HepG2 (cell line): Measurements from ENCODE around the gene LMBRD2. TPM values are rescaled to one million over a fixed set of nuclear protein-coding genes. Genes with fewer than 3 reads are reported as not detected.

Experiments
- ATAC-seq: fragments of 200-7000 bp; cut with Tn5 transposase; 3 replicates; pipeline ENCODE4 v1.9.1; 2020; ENCODE audit warnings: mild to moderate bottlenecking, moderate library complexity
- BruUV-seq: library from RNA; stranded (reverse); fragments of 400-500 nt; replicated peaks from 2 replicates; lab custom pipeline; 2021; lab: Mats Ljungman, UMichigan
- CTCF ChIA-PET: fragments of 300-600 bp; formaldehyde crosslinking; extraction: SDS; loops from one replicate; lab custom pipeline; 2021; ENCODE audit warnings: low total read pairs, inconsistent platforms, low intra/inter-chr PET ratio; lab: Yijun Ruan, JAX
- POLR2A ChIA-PET: fragments of 350-600 bp; sonication (Branson Sonifier 250); formaldehyde crosslinking; loops from one replicate; lab custom pipeline; 2020; ENCODE audit warnings: antibody characterized with exemption, inconsistent platforms; lab: Yijun Ruan, JAX
- DNase-seq: peaks from one replicate; pipeline ENCODE4 v3.0.0-alpha.2; 2015; ENCODE audit warnings: low spot score
- FAIRE-seq: peaks from 3 replicates; lab custom pipeline; 2011; peaks lifted over from hg19 to GRCh38; lab: Jason Lieb, UNC
- H2AFZ ChIP-seq: one replicate; pipeline ENCODE4 v1.6.1; 2011; ENCODE audit warnings: low read length, inconsistent platforms
- H3K27ac ChIP-seq: fragments of 300-600 bp; 3 replicates; pipeline ENCODE4 v1.8.0; 2011; ENCODE audit warnings: mixed run types, mild to moderate bottlenecking, mixed read lengths, low read length, inconsistent platforms; ENCODE audit not compliant: insufficient read depth; ENCODE audit errors: extremely low read length
- H3K27me3 ChIP-seq, 2 experiments: fragments of 200-600 bp in 1 of 2; 2 replicates in 1 of 2; 3 replicates in 1 of 2; pipeline versions ENCODE4 v1.6.0 to v1.8.0; 2011; ENCODE audit warnings: low read length in 2 of 2, mild to moderate bottlenecking in 2 of 2, moderate library complexity in 2 of 2, inconsistent platforms in 1 of 2; ENCODE audit not compliant: insufficient read depth in 2 of 2, control insufficient read depth in 1 of 2
- H3K36me3 ChIP-seq, 2 experiments: fragments of 200-600 bp in 1 of 2; replicated peaks in 1 of 2; 2 replicates in 1 of 2; 3 replicates in 1 of 2; pipeline versions ENCODE4 v1.5.1 to v1.8.0; 2011; ENCODE audit warnings: low read length in 2 of 2, inconsistent platforms in 1 of 2; ENCODE audit not compliant: insufficient read depth in 2 of 2, control insufficient read depth in 1 of 2
- H3K4me1 ChIP-seq: 2 replicates; pipeline ENCODE4 v1.5.1; 2012; ENCODE audit warnings: low read length, inconsistent platforms; ENCODE audit not compliant: insufficient read depth
- H3K4me2 ChIP-seq: 2 replicates; pipeline ENCODE4 v1.6.0; 2011; ENCODE audit warnings: low read depth, low read length, inconsistent platforms
- H3K4me3 ChIP-seq, 3 experiments: fragments of 200-600 bp in 1 of 3; sonication (generic), shearing (Covaris generic) in 1 of 3; replicated peaks in 1 of 3; 2 replicates each; pipeline ENCODE4 v1.5.1; 2011 to 2016; ENCODE audit warnings: low read length in 3 of 3, inconsistent platforms in 2 of 3, low read depth in 2 of 3, mild to moderate bottlenecking in 2 of 3, control low read depth in 1 of 3, mixed read lengths in 1 of 3; ENCODE audit not compliant: insufficient read depth in 1 of 3
- H3K79me2 ChIP-seq: one replicate; pipeline ENCODE4 v1.6.1; 2011; ENCODE audit warnings: low read length, inconsistent platforms; ENCODE audit not compliant: insufficient read depth
- H3K9ac ChIP-seq: 2 replicates; pipeline ENCODE4 v1.6.0; 2011; ENCODE audit warnings: mild to moderate bottlenecking, low read depth, low read length, inconsistent platforms; ENCODE audit not compliant: insufficient read depth
- H3K9me3 ChIP-seq: 2 replicates; pipeline ENCODE4 v1.5.1; 2012; ENCODE audit warnings: mild to moderate bottlenecking, low read length
- H4K20me1 ChIP-seq: 2 replicates; pipeline ENCODE4 v1.6.0; 2011; ENCODE audit warnings: inconsistent platforms, mild to moderate bottlenecking, low read length, moderate library complexity; ENCODE audit not compliant: insufficient read depth
- ARNT2 ChIP-seq: sonication (generic); formaldehyde crosslinking; IDR thresholded peaks from 2 replicates; pipeline ENCODE4 v1.8.0; 2022; ENCODE audit warnings: mild to moderate bottlenecking, low read depth, missing genetic modification reagents, moderate library complexity
- BHLHE40 ChIP-seq: IDR thresholded peaks from 2 replicates; pipeline ENCODE4 v1.6.1; 2011; ENCODE audit warnings: low read length, improper control_type of control experiment
- CTCF ChIP-seq: sonication (generic); formaldehyde crosslinking; IDR thresholded peaks from 2 replicates; pipeline ENCODE4 v1.5.0; 2020; ENCODE audit warnings: mild to moderate bottlenecking, missing genetic modification reagents, moderate library complexity
- GTF3A ChIP-seq: sonication (generic); formaldehyde crosslinking; conservative IDR thresholded peaks from 2 replicates; pipeline ENCODE4 v1.4.0; 2020; ENCODE audit warnings: mild to moderate bottlenecking, missing genetic modification reagents
- HOXA5 ChIP-seq: sonication (generic); formaldehyde crosslinking; IDR thresholded peaks from 2 replicates; pipeline ENCODE4 v1.4.0; 2020; ENCODE audit warnings: missing genetic modification reagents
- RBAK ChIP-seq: sonication (generic); formaldehyde crosslinking; IDR thresholded peaks from 2 replicates; pipeline ENCODE4 v1.5.1; 2020; ENCODE audit warnings: mild to moderate bottlenecking, missing genetic modification reagents
- RBM39 ChIP-seq: fragments of 200-400 bp; formaldehyde crosslinking; IDR thresholded peaks from one replicate; pipeline ENCODE4 v1.6.1; 2018; ENCODE audit warnings: antibody characterized with exemption, mild to moderate bottlenecking, low read depth, low read length; ENCODE audit not compliant: poor library complexity, severe bottlenecking
- REXO4 ChIP-seq: sonication (generic); formaldehyde crosslinking; IDR thresholded peaks from 2 replicates; pipeline ENCODE4 v1.8.0; 2022; ENCODE audit warnings: missing genetic modification reagents, mild to moderate bottlenecking, borderline replicate concordance
- RFXANK ChIP-seq: IDR thresholded peaks from 2 replicates; pipeline ENCODE4 v1.6.1; 2016
- RFXAP ChIP-seq: sonication (generic); formaldehyde crosslinking; IDR thresholded peaks from 2 replicates; pipeline ENCODE4 v1.4.0; 2020; ENCODE audit warnings: missing genetic modification reagents, borderline replicate concordance
- RXRA ChIP-seq: sonication (generic); formaldehyde crosslinking; IDR thresholded peaks from 2 replicates; pipeline ENCODE4 v1.5.1; 2020; ENCODE audit warnings: missing genetic modification reagents
- SRY ChIP-seq: sonication (generic); formaldehyde crosslinking; IDR thresholded peaks from 2 replicates; pipeline ENCODE4 v1.8.0; 2022; ENCODE audit warnings: mild to moderate bottlenecking, missing genetic modification reagents
- ZBTB1 ChIP-seq: sonication (generic); formaldehyde crosslinking; IDR thresholded peaks from 2 replicates; pipeline ENCODE4 v1.4.0; 2020; ENCODE audit warnings: missing genetic modification reagents, borderline replicate concordance
- ZBTB8A ChIP-seq: sonication (generic); formaldehyde crosslinking; IDR thresholded peaks from 2 replicates; pipeline ENCODE4 v1.4.0; 2020; ENCODE audit warnings: mild to moderate bottlenecking, low read depth, missing genetic modification reagents, borderline replicate concordance
- ZNF17 ChIP-seq: sonication (generic); formaldehyde crosslinking; IDR thresholded peaks from 2 replicates; pipeline ENCODE4 v1.5.0; 2020; ENCODE audit warnings: mild to moderate bottlenecking, missing genetic modification reagents
- ZNF335 ChIP-seq: sonication (generic); formaldehyde crosslinking; IDR thresholded peaks from 2 replicates; pipeline ENCODE4 v1.4.0; 2020; ENCODE audit warnings: missing genetic modification reagents
- ZNF619 ChIP-seq: sonication (generic); formaldehyde crosslinking; IDR thresholded peaks from 2 replicates; pipeline ENCODE4 v1.4.0; 2020; ENCODE audit warnings: mild to moderate bottlenecking, missing genetic modification reagents
- ZNF841 ChIP-seq: sonication (generic); formaldehyde crosslinking; IDR thresholded peaks from 2 replicates; pipeline ENCODE4 v1.8.1; 2023; ENCODE audit warnings: missing genetic modification reagents, borderline replicate concordance
- ZNF878 ChIP-seq: sonication (generic); formaldehyde crosslinking; IDR thresholded peaks from 2 replicates; pipeline ENCODE4 v1.8.1; 2023; ENCODE audit warnings: mild to moderate bottlenecking, missing genetic modification reagents, moderate library complexity
- WGBS: methylation state at CpG from one replicate; pipeline ENCODE4 v1.1.6; 2017; ENCODE audit warnings: low lambda C conversion rate; 5-methylcytosine and 5-hydroxymethylcytosine counted together
- in situ Hi-C: cut with HindIII; loops from 2 replicates; pipeline ENCODE4 v1.10.0; 2017; ENCODE audit warnings: low pct_unique_long_range_greater_than_20kb; ENCODE audit not compliant: extremely low pct_ligation_motif_present
- intact Hi-C: fragments of 100-400 bp; cut with micrococcal nuclease; formaldehyde crosslinking; loops from one replicate; pipeline ENCODE4 v1.10.0; 2022; ENCODE audit not compliant: unreplicated experiment
- polyA plus RNA-seq, 8 experiments: library from polyadenylated mRNA; depleted of rRNA in 3 of 8; stranded (reverse) in 7 of 8; unstranded in 1 of 8; fragments of >200 nt; fragmentation: Illumina TruSeq in 4 of 8; extraction: Trizol in 4 of 8; gene quantifications; 2 replicates each; pipeline versions ENCODE4 v1.2.1 to v1.2.3, GENCODE V29; 2011 to 2016; ENCODE audit warnings: low read depth in 4 of 8, missing spikeins in 1 of 8, mixed read lengths in 1 of 8; ENCODE audit not compliant: insufficient read depth in 1 of 8
- total RNA-seq, 5 experiments: library from RNA; depleted of rRNA; stranded (reverse); fragments of >200 nt; fragmentation: Illumina TruSeq; extraction: Trizol; gene quantifications; 2 replicates each; pipeline ENCODE4 v1.2.3, GENCODE V29; 2016; ENCODE audit warnings: low read depth in 1 of 5

LMBRD2 gene
- total and polyA plus RNA-seq, 2 of the 13 experiments (the other 11 are each of a cell fraction or from before 2014, with no cell fraction given): 2.0 to 4.7 TPM

- no peak for TF ChIP-seq REXO4 (CRISPR knock-in tag)
- TF ChIP-seq ARNT2 (CRISPR knock-in tag): no peak
- no peak for TF ChIP-seq ZNF619
- no peak for TF ChIP-seq RFXAP
- no peak for TF ChIP-seq ZNF878 (CRISPR knock-in tag)
- no peak for TF ChIP-seq ZBTB8A
- TF ChIP-seq RFXANK: no peak
- TF ChIP-seq ZNF335 (CRISPR knock-in tag): no peak
- TF ChIP-seq ZBTB1: no peak
- no peak for TF ChIP-seq CTCF (CRISPR knock-in tag)
- TF ChIP-seq SRY (CRISPR knock-in tag): no peak
- TF ChIP-seq, all 625 proteins: peak for 0
Measured at GRCh38 chr5:36058776-36059175, 92.9 kb downstream of the LMBRD2 start (continued).

GRCh38 chr5:36057386-36057785, 94.3 kb downstream of the LMBRD2 start:
- no peaks in the 10 kb centered on the region for H3K79me2 ChIP-seq
- H3K36me3 ChIP-seq: no peaks in the 10 kb centered on the region
- H4K20me1 ChIP-seq: no peaks in the 10 kb centered on the region
- no peak overlapping the region for H3K9ac ChIP-seq
- POLR2A ChIA-PET: no interaction called here
- ATAC-seq (no peak), DNase-seq (no peak), FAIRE-seq (no peak)
- intact Hi-C loops (no loop called here), in situ Hi-C loops (loop anchor here (25.0 kb wide), 1 partner anchor 630 kb away; no protein-coding TSS in a partner anchor)
- no peak overlapping the region for H3K4me2 ChIP-seq
- no peaks in the 10 kb centered on the region for H3K9me3 ChIP-seq
- H3K4me3 ChIP-seq: no peak overlapping the region
- H3K27ac ChIP-seq: no peak overlapping the region
- no TSS peak for BruUV-seq
- H3K4me1 ChIP-seq: no peaks in the 10 kb centered on the region
- WGBS: 24% methylated on average over 2 of the region's 2 CpGs
- CTCF ChIA-PET: no interaction called here
- H2AFZ ChIP-seq: no peak overlapping the region
- TF ChIP-seq RBAK (CRISPR knock-in tag) (no peak), GTF3A (CRISPR knock-in tag) (no peak), RXRA (CRISPR knock-in tag) (no peak), ZNF17 (no peak), BHLHE40 (no peak), ZNF878 (CRISPR knock-in tag) (no peak), HOXA5 (CRISPR knock-in tag) (no peak), RBM39 (no peak), ZNF841 (CRISPR knock-in tag) (no peak)
- no peaks in the 10 kb centered on the region for H3K27me3 ChIP-seq
